ENCODE data around the gene TNFAIP3.

The TNFAIP3 gene

DNA sequence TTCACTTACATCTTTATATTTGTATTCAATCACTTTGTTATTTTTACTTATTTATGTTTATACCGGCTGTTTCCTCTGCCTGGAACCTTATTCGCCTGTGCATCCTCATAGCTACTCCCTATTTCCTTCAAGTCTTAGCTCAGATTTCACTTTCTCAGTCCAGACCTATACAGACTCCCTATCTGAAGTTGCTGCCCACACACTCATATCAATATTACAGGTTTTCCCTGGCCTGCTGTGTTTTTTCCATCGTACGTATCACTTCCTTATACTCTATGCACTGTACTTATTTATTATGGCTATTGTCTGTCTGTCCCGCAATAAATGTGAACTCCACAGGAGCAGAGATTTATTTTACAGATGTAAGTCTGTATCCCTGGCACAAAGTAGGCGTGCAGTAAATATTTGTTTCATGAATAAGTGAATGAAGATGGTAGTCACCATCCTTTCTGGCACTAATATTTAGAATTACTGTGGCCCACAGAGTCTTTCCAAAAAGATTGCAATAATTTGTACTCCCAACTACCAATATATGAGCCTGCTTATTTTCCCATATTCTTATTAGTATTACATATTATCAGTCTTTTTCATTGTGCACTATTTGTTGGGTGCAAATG lies 64.9 kb downstream of the TNFAIP3 start:
- TF ChIP-seq, protein P1, sequence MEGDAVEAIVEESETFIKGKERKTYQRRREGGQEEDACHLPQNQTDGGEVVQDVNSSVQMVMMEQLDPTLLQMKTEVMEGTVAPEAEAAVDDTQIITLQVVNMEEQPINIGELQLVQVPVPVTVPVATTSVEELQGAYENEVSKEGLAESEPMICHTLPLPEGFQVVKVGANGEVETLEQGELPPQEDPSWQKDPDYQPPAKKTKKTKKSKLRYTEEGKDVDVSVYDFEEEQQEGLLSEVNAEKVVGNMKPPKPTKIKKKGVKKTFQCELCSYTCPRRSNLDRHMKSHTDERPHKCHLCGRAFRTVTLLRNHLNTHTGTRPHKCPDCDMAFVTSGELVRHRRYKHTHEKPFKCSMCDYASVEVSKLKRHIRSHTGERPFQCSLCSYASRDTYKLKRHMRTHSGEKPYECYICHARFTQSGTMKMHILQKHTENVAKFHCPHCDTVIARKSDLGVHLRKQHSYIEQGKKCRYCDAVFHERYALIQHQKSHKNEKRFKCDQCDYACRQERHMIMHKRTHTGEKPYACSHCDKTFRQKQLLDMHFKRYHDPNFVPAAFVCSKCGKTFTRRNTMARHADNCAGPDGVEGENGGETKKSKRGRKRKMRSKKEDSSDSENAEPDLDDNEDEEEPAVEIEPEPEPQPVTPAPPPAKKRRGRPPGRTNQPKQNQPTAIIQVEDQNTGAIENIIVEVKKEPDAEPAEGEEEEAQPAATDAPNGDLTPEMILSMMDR (IDR thresholded peaks at IDR 0.05; ENCODE audit: low read depth, low read length), result no peak
- no peak for DNase-seq (ENCODE audit: extremely low read depth, low read depth)
